GM18951 (cell line): ENCODE data around the gene HHAT.
A peak's percentile ranks its signal among the peaks of the same experiment; 100 is the strongest.

ENCODE experiments used
- POLR2A ChIP-seq: IDR thresholded peaks from 4 replicates; pipeline ENCODE4 v1.6.1; 2011; ENCODE audit warnings: mild to moderate bottlenecking; ENCODE audit not compliant: insufficient read length, insufficient read depth; ENCODE audit errors: extremely low read depth
- in situ Hi-C: fragments of 300-500 bp; cut with MboI; formaldehyde crosslinking; loops from one replicate; pipeline ENCODE4 v1.12.0; 2022; ENCODE audit warnings: low sequenced_read_pairs, mixed read lengths, inconsistent platforms; ENCODE audit not compliant: unreplicated experiment

The HHAT gene

GRCh38 chr1:210328746-210329503 is at the start of gene HHAT:
Gene HHAT (plus strand): TSS chr1:210328902. CDS start chr1:210348976, 20,074 bp downstream.
- in situ Hi-C loops, result no loop called here

GRCh38 chr1:210280221-210280620 is 48.5 kb upstream of the HHAT start:
- no peak for TF ChIP-seq POLR2A
- in situ Hi-C loops, result no loop called here

More at GRCh38 chr1:210328746-210329503, at the start of gene HHAT:
- TF ChIP-seq POLR2A, result peak; percentile 68

- in situ Hi-C loops, result no loop called here
- no peak for TF ChIP-seq POLR2A
These were observed 40.6 kb upstream of the HHAT start for GRCh38 chr1:210288116-210288515.

- in situ Hi-C loops, result no loop called here
- no peak for TF ChIP-seq POLR2A
These were observed 39.5 kb upstream of the HHAT start for GRCh38 chr1:210289248-210289647.

- TF ChIP-seq POLR2A, result no peak
- in situ Hi-C loops, result no loop called here
These were observed 37.5 kb upstream of the HHAT start for GRCh38 chr1:210291081-210291764.

GRCh38 chr1:210291786-210292230 is 36.9 kb upstream of the HHAT start:
- in situ Hi-C loops, result no loop called here
- TF ChIP-seq POLR2A, result no peak

GRCh38 chr1:210292231-210292871 is 36.4 kb upstream of the HHAT start:
- in situ Hi-C loops, result no loop called here
- no peak for TF ChIP-seq POLR2A

- TF ChIP-seq POLR2A, result no peak
- in situ Hi-C loops, result no loop called here
These were observed 35.5 kb upstream of the HHAT start for GRCh38 chr1:210293171-210293607.

- no peak for TF ChIP-seq POLR2A
- in situ Hi-C loops, result no loop called here
These were observed 33.5 kb upstream of the HHAT start for GRCh38 chr1:210294999-210295745.

GRCh38 chr1:210296682-210297081 is 32.0 kb upstream of the HHAT start:
- no peak for TF ChIP-seq POLR2A
- in situ Hi-C loops, result no loop called here

- in situ Hi-C loops, result no loop called here
- no peak for TF ChIP-seq POLR2A
These were observed 30.4 kb upstream of the HHAT start for GRCh38 chr1:210298296-210298695.

GRCh38 chr1:210298936-210299335 is 29.8 kb upstream of the HHAT start:
- in situ Hi-C loops, result no loop called here
- no peak for TF ChIP-seq POLR2A

GRCh38 chr1:210299501-210299900 is 29.2 kb upstream of the HHAT start:
- TF ChIP-seq POLR2A, result no peak
- in situ Hi-C loops, result no loop called here
